Subcutaneous abdominal adipose tissue (tissue), 5 donors: ENCODE measurements around the gene MED26.

Experiments used
- H3K27ac ChIP-seq: one replicate; pipeline ENCODE4 v1.7.0; 2013; ENCODE audit warnings: low read depth, mild to moderate bottlenecking, inconsistent platforms, low read length, moderate library complexity
- H3K27me3 ChIP-seq, 5 donors: one replicate each; pipeline ENCODE4 v1.7.0; 2013; ENCODE audit warnings: low read length in 5 of 5, inconsistent platforms in 1 of 5; ENCODE audit not compliant: control insufficient read depth in 5 of 5, insufficient read depth in 4 of 5
- H3K36me3 ChIP-seq, 5 donors: one replicate each; pipeline ENCODE4 v1.7.0; 2013; ENCODE audit warnings: low read length in 5 of 5; ENCODE audit not compliant: control insufficient read depth in 5 of 5, insufficient read depth in 5 of 5
- H3K4me1 ChIP-seq, 5 donors: one replicate each; pipeline ENCODE4 v1.7.0; 2013; ENCODE audit warnings: low read length in 5 of 5, mild to moderate bottlenecking in 3 of 5, moderate library complexity in 1 of 5; ENCODE audit not compliant: control insufficient read depth in 5 of 5, insufficient read depth in 5 of 5
- H3K4me3 ChIP-seq, 5 donors: one replicate each; pipeline ENCODE4 v1.7.0; 2013; ENCODE audit warnings: low read length in 5 of 5, low read depth in 1 of 5
- H3K9ac ChIP-seq, 5 donors: one replicate each; pipeline ENCODE4 v1.7.0; 2013; ENCODE audit warnings: low read length in 5 of 5, mild to moderate bottlenecking in 4 of 5, moderate library complexity in 3 of 5
- H3K9me3 ChIP-seq, 5 donors: one replicate each; pipeline ENCODE4 v1.7.0; 2013; ENCODE audit warnings: low read length in 5 of 5; ENCODE audit not compliant: control insufficient read depth in 5 of 5
- donor health status: healthy.
- donor health status: healthy.
- donor health status: healthy.
- donor health status: healthy.
- donor health status: healthy.

The MED26 gene

GRCh38 chr19:16527334-16527935, 100.6 kb downstream of the MED26 start:
- Histone ChIP-seq H3K36me3 (peaks cover 0 to 99% (median 95%) of the 10 kb centered on the region in 5 donors), H3K27ac (no peak overlapping the region), H3K4me3 (no peak overlapping the region), H3K27me3 (no peaks in the 10 kb centered on the region), H3K4me1 (peaks cover 0 to 4% (median 0%) of the 10 kb centered on the region in 5 donors), H3K9me3 (no peaks in the 10 kb centered on the region), H3K9ac (no peak overlapping the region)

GRCh38 chr19:16525751-16526481, 102.1 kb downstream of the MED26 start:
- Histone ChIP-seq H3K36me3 (peaks cover 0 to 96% (median 92%) of the 10 kb centered on the region in 5 donors), H3K9me3 (no peaks in the 10 kb centered on the region), H3K4me3 (no peak overlapping the region), H3K4me1 (peaks cover 0 to 2% (median 0%) of the 10 kb centered on the region in 5 donors), H3K9ac (no peak overlapping the region), H3K27ac (no peak overlapping the region), H3K27me3 (no peaks in the 10 kb centered on the region)

GRCh38 chr19:16524991-16525734, 102.8 kb downstream of the MED26 start:
- Histone ChIP-seq H3K27me3 (no peaks in the 10 kb centered on the region), H3K9ac (no peak overlapping the region), H3K4me1 (no peaks in the 10 kb centered on the region), H3K9me3 (no peaks in the 10 kb centered on the region), H3K27ac (no peak overlapping the region), H3K36me3 (peaks cover 0 to 96% (median 92%) of the 10 kb centered on the region in 5 donors), H3K4me3 (no peak overlapping the region)
